H1 (cell line): Measurements from ENCODE around the gene LTB4R. TPM values are rescaled to one million over a fixed set of nuclear protein-coding genes. Genes with fewer than 3 reads are reported as not detected.

Experiments
- CTCF ChIA-PET: fragments of 300-600 bp; sonication (Branson Sonifier 250); formaldehyde crosslinking; loops from one replicate; lab custom pipeline; 2021; ENCODE audit not compliant: partially characterized antibody; lab: Charles Lee
- POLR2A ChIA-PET: fragments of 300-600 bp; sonication (Branson Sonifier 250); formaldehyde crosslinking; loops from one replicate; lab custom pipeline; 2021; ENCODE audit warnings: inconsistent platforms; ENCODE audit not compliant: partially characterized antibody; lab: Charles Lee
- DNase-seq, 2 experiments: peaks; one replicate each; pipeline versions ENCODE4 v3.0.0 to v3.0.0-alpha.2; 2010 to 2022; ENCODE audit warnings: low spot score in 2 of 2, low read depth in 1 of 2, mixed read lengths in 1 of 2
- FAIRE-seq: peaks from 2 replicates; lab custom pipeline; 2011; peaks lifted over from hg19 to GRCh38; lab: Jason Lieb, UNC
- H2AFZ ChIP-seq: 2 replicates; pipeline ENCODE4 v1.8.1; 2012; ENCODE audit warnings: low read length, inconsistent platforms
- H2AK5ac ChIP-seq: 2 replicates; pipeline ENCODE4 v1.6.1; 2013; ENCODE audit warnings: low read depth, low read length
- H2BK120ac ChIP-seq: replicated peaks from 2 replicates; pipeline ENCODE3; 2013; ENCODE audit warnings: low read depth, low read length, inconsistent platforms
- H2BK12ac ChIP-seq: 2 replicates; pipeline ENCODE4 v1.6.1; 2013; ENCODE audit warnings: low read depth, low read length
- H2BK15ac ChIP-seq: 2 replicates; pipeline ENCODE4 v1.6.1; 2013; ENCODE audit warnings: low read length
- H2BK20ac ChIP-seq: 2 replicates; pipeline ENCODE4 v1.6.1; 2013; ENCODE audit warnings: low read length
- H2BK5ac ChIP-seq: 2 replicates; pipeline ENCODE4 v1.6.1; 2013; ENCODE audit warnings: low read depth, low read length
- H3K14ac ChIP-seq: 2 replicates; pipeline ENCODE4 v1.6.1; 2013; ENCODE audit warnings: inconsistent platforms; ENCODE audit not compliant: insufficient read length
- H3K18ac ChIP-seq: 2 replicates; pipeline ENCODE4 v1.6.1; 2013; ENCODE audit warnings: low read length; ENCODE audit errors: extremely low read depth
- H3K23ac ChIP-seq: 2 replicates; pipeline ENCODE4 v1.6.1; 2013; ENCODE audit warnings: inconsistent platforms; ENCODE audit not compliant: insufficient read length
- H3K23me2 ChIP-seq: 2 replicates; pipeline ENCODE4 v1.6.1; 2013; ENCODE audit warnings: low read depth, low read length
- H3K27ac ChIP-seq: 2 replicates; pipeline ENCODE4 v1.6.1; 2011; ENCODE audit warnings: low read depth, low read length, inconsistent platforms
- H3K27me3 ChIP-seq, 4 experiments: replicated peaks in 1 of 4; 1 replicate in 1 of 4; 2 replicates in 3 of 4; pipeline versions ENCODE4 v1.6.1 to v1.8.1; 2011 to 2013; ENCODE audit warnings: low read length in 3 of 4, mild to moderate bottlenecking in 3 of 4, inconsistent platforms in 2 of 4, mixed read lengths in 2 of 4, moderate library complexity in 1 of 4; ENCODE audit not compliant: control insufficient read depth in 3 of 4, insufficient read depth in 3 of 4; ENCODE audit errors: extremely low read depth in 1 of 4
- H3K36me3 ChIP-seq, 4 experiments: 2 replicates each; pipeline versions ENCODE4 v1.6.1 to v1.8.1; 2011 to 2013; ENCODE audit warnings: mild to moderate bottlenecking in 4 of 4, low read length in 3 of 4, moderate library complexity in 2 of 4, control low read depth in 1 of 4, inconsistent platforms in 1 of 4; ENCODE audit not compliant: insufficient read depth in 4 of 4, control insufficient read depth in 2 of 4
- H3K4ac ChIP-seq: replicated peaks from 2 replicates; pipeline ENCODE3; 2013; ENCODE audit warnings: low read length, low read depth, mixed read lengths, inconsistent platforms; ENCODE audit not compliant: insufficient read length
- H3K4me1 ChIP-seq, 4 experiments: replicated peaks in 1 of 4; 1 replicate in 1 of 4; 2 replicates in 3 of 4; pipeline versions ENCODE4 v1.6.1 to v1.8.1; 2011 to 2013; ENCODE audit warnings: low read length in 3 of 4, inconsistent platforms in 2 of 4, mixed read lengths in 1 of 4; ENCODE audit not compliant: insufficient read depth in 4 of 4, control insufficient read depth in 3 of 4
- H3K4me2 ChIP-seq, 2 experiments: 2 replicates each; pipeline versions ENCODE4 v1.6.1 to v1.8.1; 2011 to 2013; ENCODE audit warnings: low read depth in 2 of 2, low read length in 2 of 2, control low read depth in 1 of 2, inconsistent platforms in 1 of 2, mild to moderate bottlenecking in 1 of 2; ENCODE audit not compliant: insufficient read depth in 1 of 2
- H3K4me3 ChIP-seq, 4 experiments: fragments of 200-600, 300-600 bp in 1 of 4; sonication (generic), shearing (Covaris generic), sonication (Bioruptor Twin) in 1 of 4; 2 replicates each; pipeline versions ENCODE4 v1.5.1 to v1.8.1; 2011 to 2016; ENCODE audit warnings: low read length in 4 of 4, low read depth in 3 of 4, control low read depth in 2 of 4, inconsistent platforms in 2 of 4, mild to moderate bottlenecking in 2 of 4, mixed read lengths in 1 of 4, moderate library complexity in 1 of 4; ENCODE audit not compliant: insufficient read depth in 2 of 4; ENCODE audit errors: extremely low read depth in 1 of 4
- H3K56ac ChIP-seq: replicated peaks from 2 replicates; pipeline ENCODE3; 2013; ENCODE audit warnings: low read depth, mild to moderate bottlenecking, mixed read lengths, low read length, inconsistent platforms; ENCODE audit not compliant: insufficient read length
- H3K79me1 ChIP-seq: 2 replicates; pipeline ENCODE4 v1.6.1; 2013; ENCODE audit warnings: low read depth, low read length, control low read depth
- H3K79me2 ChIP-seq, 2 experiments: 2 replicates each; pipeline versions ENCODE4 v1.6.1 to v1.8.1; 2012 to 2013; ENCODE audit warnings: low read length in 2 of 2, mild to moderate bottlenecking in 2 of 2, inconsistent platforms in 1 of 2; ENCODE audit not compliant: insufficient read depth in 2 of 2, control insufficient read depth in 1 of 2
- H3K9ac ChIP-seq, 4 experiments: replicated peaks in 1 of 4; 1 replicate in 1 of 4; 2 replicates in 3 of 4; pipeline versions ENCODE4 v1.6.1 to v1.8.1; 2011 to 2013; ENCODE audit warnings: low read depth in 3 of 4, low read length in 3 of 4, control low read depth in 2 of 4, mild to moderate bottlenecking in 2 of 4, moderate library complexity in 2 of 4, inconsistent platforms in 1 of 4; ENCODE audit errors: extremely low read depth in 1 of 4
- H3K9me3 ChIP-seq, 2 experiments: 2 replicates each; pipeline versions ENCODE4 v1.6.1 to v1.8.1; 2012 to 2013; ENCODE audit warnings: mild to moderate bottlenecking in 2 of 2, moderate library complexity in 2 of 2, control low read depth in 1 of 2, inconsistent platforms in 1 of 2, low read depth in 1 of 2, low read length in 1 of 2, mixed read lengths in 1 of 2; ENCODE audit not compliant: insufficient read depth in 2 of 2
- H4K20me1 ChIP-seq, 2 experiments: replicated peaks in 1 of 2; 2 replicates each; pipeline versions ENCODE3 to v1.8.1; 2011 to 2013; ENCODE audit warnings: inconsistent platforms in 2 of 2, low read length in 2 of 2, mild to moderate bottlenecking in 1 of 2; ENCODE audit not compliant: insufficient read depth in 2 of 2, control insufficient read depth in 1 of 2
- H4K5ac ChIP-seq: 2 replicates; pipeline ENCODE4 v1.6.1; 2013; ENCODE audit warnings: low read length, low read depth, mixed read lengths, inconsistent platforms; ENCODE audit not compliant: insufficient read length
- H4K8ac ChIP-seq: 2 replicates; pipeline ENCODE4 v1.8.0; 2013; ENCODE audit warnings: mild to moderate bottlenecking, moderate library complexity, low read length, inconsistent platforms; ENCODE audit not compliant: insufficient read depth; ENCODE audit errors: extremely low read depth
- H4K91ac ChIP-seq: replicated peaks from 2 replicates; pipeline ENCODE3; 2013; ENCODE audit warnings: low read length, mixed read lengths, inconsistent platforms; ENCODE audit not compliant: insufficient read length
- BCL11A ChIP-seq, 2 experiments: IDR thresholded peaks; one replicate each; pipeline ENCODE4 v1.6.1; 2011; ENCODE audit warnings: low read depth in 2 of 2, low read length in 2 of 2, mild to moderate bottlenecking in 2 of 2
- GABPA ChIP-seq: IDR thresholded peaks from 2 replicates; pipeline ENCODE4 v1.6.1; 2011; ENCODE audit warnings: mild to moderate bottlenecking, low read length, moderate library complexity, borderline replicate concordance; ENCODE audit not compliant: insufficient read depth
- GTF2F1 ChIP-seq: IDR thresholded peaks from 2 replicates; pipeline ENCODE4 v1.6.1; 2012; ENCODE audit warnings: low read depth, low read length, improper control_type of control experiment, borderline replicate concordance
- NANOG ChIP-seq: IDR thresholded peaks from 2 replicates; pipeline ENCODE4 v1.6.1; 2011; ENCODE audit warnings: low read length, low read depth, mild to moderate bottlenecking, inconsistent platforms; ENCODE audit not compliant: insufficient read depth, poor library complexity, severe bottlenecking
- SIN3A ChIP-seq, 2 experiments: IDR thresholded peaks in 1 of 2; conservative IDR thresholded peaks in 1 of 2; 2 replicates each; pipeline ENCODE4 v1.6.1; 2011 to 2012; ENCODE audit warnings: low read length in 2 of 2, improper control_type of control experiment in 1 of 2, low read depth in 1 of 2, mild to moderate bottlenecking in 1 of 2
- SP2 ChIP-seq: IDR thresholded peaks from 2 replicates; pipeline ENCODE4 v1.6.1; 2012; ENCODE audit warnings: mild to moderate bottlenecking, low read length, inconsistent platforms
- TAF1 ChIP-seq: IDR thresholded peaks from 2 replicates; pipeline ENCODE4 v1.6.1; 2011; ENCODE audit warnings: mild to moderate bottlenecking, low read depth, low read length
- TEAD4 ChIP-seq: IDR thresholded peaks from 2 replicates; pipeline ENCODE4 v1.6.1; 2012; ENCODE audit warnings: low read depth, low read length, inconsistent platforms, mixed read lengths
- WGBS, 2 experiments: shearing (Covaris generic) in 1 of 2; methylation state at CpG; one replicate each; pipeline versions ENCODE4 v1.1.6 to v1.1.7; 2013 to 2015; ENCODE audit warnings: low lambda C conversion rate in 2 of 2, mixed read lengths in 2 of 2, inconsistent platforms in 1 of 2, low coverage in 1 of 2, missing lambda C conversion rate in 1 of 2; ENCODE audit not compliant: insufficient replicate concordance in 2 of 2, insufficient coverage in 1 of 2, insufficient read length in 1 of 2; ENCODE audit errors: extremely low coverage in 1 of 2, missing lambda C conversion rate in 1 of 2; 5-methylcytosine and 5-hydroxymethylcytosine counted together
- polyA plus RNA-seq, 7 experiments: library from polyadenylated mRNA; depleted of rRNA in 3 of 7; stranded (reverse) in 5 of 7; unstranded in 2 of 7; fragments of >200 nt in 5 of 7; fragments of 200-250 nt in 2 of 7; gene quantifications; 1 replicate in 5 of 7; 2 replicates in 1 of 7; 4 replicates in 1 of 7; pipeline versions ENCODE4 v1.2.1 to v1.2.3, GENCODE V29; 2011 to 2013; ENCODE audit warnings: missing spikeins in 2 of 7, mixed read lengths in 2 of 7
- total RNA-seq: library from RNA; stranded (reverse); fragmentation: NEBNext Ultra II Directional; extraction: Animal tissue kit (Norgen Biotek cat#: 25700); gene quantifications from 2 replicates; pipeline ENCODE4 v1.2.1, GENCODE V29; 2021
- TF ChIP-seq, protein P1 (sequence below), 3 experiments: IDR thresholded peaks; 1 replicate in 2 of 3; 2 replicates in 1 of 3; pipeline versions ENCODE4 v1.5.1 to v1.6.1; 2011; ENCODE audit warnings: low read length in 3 of 3, mild to moderate bottlenecking in 3 of 3, inconsistent platforms in 2 of 3, low read depth in 1 of 3, moderate library complexity in 1 of 3; ENCODE audit not compliant: insufficient read depth in 1 of 3; ENCODE audit errors: control extremely low read depth in 1 of 3

The LTB4R gene
- total and polyA plus RNA-seq, 2 of the 8 experiments (the other 6 are each of a cell fraction or from before 2014, with no cell fraction given): 4.1 to 6.7 TPM

DNA sequence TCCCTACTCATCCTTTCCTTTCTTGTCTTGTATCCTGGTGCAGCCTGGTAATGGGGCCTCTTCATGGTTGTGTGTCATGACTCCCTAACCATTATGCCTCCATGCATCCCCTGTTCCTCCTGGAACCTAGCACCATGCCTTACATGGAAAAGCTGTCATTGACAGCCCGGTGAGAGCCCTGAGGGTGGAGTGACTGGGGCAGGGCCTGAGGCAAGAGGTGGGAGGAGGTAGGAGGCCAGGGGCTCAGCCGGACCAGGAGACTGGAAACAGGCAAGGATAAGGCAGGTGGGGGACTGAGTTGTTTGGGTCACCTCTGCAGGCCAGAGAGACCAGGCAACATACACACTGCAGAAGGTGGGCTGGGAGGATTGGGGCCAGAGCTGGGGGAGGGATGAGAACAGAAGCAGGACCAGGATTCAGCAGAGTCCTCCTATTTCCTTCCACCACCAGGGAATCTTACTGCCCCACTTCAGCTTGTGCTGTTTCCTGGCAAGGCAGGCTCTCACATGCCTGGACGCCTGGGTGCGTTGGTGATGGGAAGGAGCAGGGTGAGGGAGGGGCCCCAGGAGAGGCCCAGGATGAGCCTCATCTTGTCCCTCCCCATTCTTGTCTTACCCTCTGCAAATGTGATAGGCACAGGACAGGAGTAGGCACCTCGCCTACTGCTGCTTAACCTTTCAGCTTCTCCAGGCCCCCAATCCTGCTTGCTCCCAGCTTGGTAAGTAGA is 1.6 kb upstream of the LTB4R start, which contains the start of gene LTB4R2:
Gene LTB4R2 (plus strand): TSS at position 603 of the 727 bp plus-strand sequence. CDS start 525 bp downstream, outside the sequence.
- H3K9me3 ChIP-seq: no peaks in the 10 kb centered on the region
- no peak within 1 kb of the TSS for H3K4ac ChIP-seq
- no peak within 1 kb of the TSS for H3K56ac ChIP-seq
- FAIRE-seq (no peak), DNase-seq (no peak)
- ChIA-PET CTCF (interaction anchor here (1.1 to 15.8 kb wide), 17 partner anchors 7 to 126 kb away, joined by 4 to 173 read pairs (median 24); partner anchors contain the start of genes ADCY4, CBLN3, DHRS1 and KHNYN), POLR2A (interaction anchor here (1.0 to 5.1 kb wide), 5 partner anchors 9 to 131 kb away, joined by 3 to 35 read pairs (median 6); partner anchors contain the start of genes DHRS1 and NOP9)
- H2AFZ ChIP-seq: no peak within 1 kb of the TSS
- no peak within 1 kb of the TSS for H3K4me3 ChIP-seq
- H3K18ac ChIP-seq: no peak within 1 kb of the TSS
- H3K23ac ChIP-seq: no peak within 1 kb of the TSS
- no peak within 1 kb of the TSS for H3K14ac ChIP-seq
- peaks cover 1% of the 10 kb centered on the region; the same call in 1 of the 2 replicates for H3K23me2 ChIP-seq
- H3K9ac ChIP-seq: no peak within 1 kb of the TSS
- WGBS, 2 experiments: 87% methylated on average over 5 of the region's 5 CpGs; no CpG with 5 or more reads in 1 of the 2 experiments
- no peak within 1 kb of the TSS for H2AK5ac ChIP-seq
- no peak within 1 kb of the TSS for H3K27ac ChIP-seq
- H3K27me3 ChIP-seq: no peaks in the 10 kb centered on the region
- H2BK5ac ChIP-seq: no peak within 1 kb of the TSS
- no peaks in the 10 kb centered on the region for H3K4me1 ChIP-seq
- H2BK12ac ChIP-seq: no peak within 1 kb of the TSS
- no peak within 1 kb of the TSS for H3K4me2 ChIP-seq
- no peak within 1 kb of the TSS for H2BK20ac ChIP-seq
- H4K91ac ChIP-seq: no peak within 1 kb of the TSS
- no peaks in the 10 kb centered on the region for H3K79me1 ChIP-seq
- H3K36me3 ChIP-seq: peaks cover 9 to 21% (median 14%) of the 10 kb centered on the region in 4 experiments; a peak in 5 of 8 replicates
- H4K20me1 ChIP-seq: peaks cover 2 to 8% of the 10 kb centered on the region in 2 experiments
- H3K79me2 ChIP-seq: no peaks in the 10 kb centered on the region
- H4K5ac ChIP-seq: no peak within 1 kb of the TSS
- no peak within 1 kb of the TSS for H4K8ac ChIP-seq
- H2BK15ac ChIP-seq: no peak within 1 kb of the TSS
- H2BK120ac ChIP-seq: no peak within 1 kb of the TSS
- TF ChIP-seq GTF2F1 (no peak), TAF1 (no peak), NANOG (no peak), GABPA (no peak), SIN3A (conservative IDR thresholded peaks at IDR 0.05 in 1 of 2, IDR thresholded peaks at IDR 0.05 in 1 of 2; ENCODE audit: low read depth in 1 of 2, low read length in 2 of 2) (no peak), TEAD4 (no peak), SP2 (no peak), BCL11A (IDR thresholded peaks at IDR 0.05; ENCODE audit: low read depth in 2 of 2, low read length in 2 of 2) (no peak)
- TF ChIP-seq, protein P1, sequence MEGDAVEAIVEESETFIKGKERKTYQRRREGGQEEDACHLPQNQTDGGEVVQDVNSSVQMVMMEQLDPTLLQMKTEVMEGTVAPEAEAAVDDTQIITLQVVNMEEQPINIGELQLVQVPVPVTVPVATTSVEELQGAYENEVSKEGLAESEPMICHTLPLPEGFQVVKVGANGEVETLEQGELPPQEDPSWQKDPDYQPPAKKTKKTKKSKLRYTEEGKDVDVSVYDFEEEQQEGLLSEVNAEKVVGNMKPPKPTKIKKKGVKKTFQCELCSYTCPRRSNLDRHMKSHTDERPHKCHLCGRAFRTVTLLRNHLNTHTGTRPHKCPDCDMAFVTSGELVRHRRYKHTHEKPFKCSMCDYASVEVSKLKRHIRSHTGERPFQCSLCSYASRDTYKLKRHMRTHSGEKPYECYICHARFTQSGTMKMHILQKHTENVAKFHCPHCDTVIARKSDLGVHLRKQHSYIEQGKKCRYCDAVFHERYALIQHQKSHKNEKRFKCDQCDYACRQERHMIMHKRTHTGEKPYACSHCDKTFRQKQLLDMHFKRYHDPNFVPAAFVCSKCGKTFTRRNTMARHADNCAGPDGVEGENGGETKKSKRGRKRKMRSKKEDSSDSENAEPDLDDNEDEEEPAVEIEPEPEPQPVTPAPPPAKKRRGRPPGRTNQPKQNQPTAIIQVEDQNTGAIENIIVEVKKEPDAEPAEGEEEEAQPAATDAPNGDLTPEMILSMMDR (IDR thresholded peaks at IDR 0.05; ENCODE audit: control extremely low read depth in 1 of 3, insufficient read depth in 1 of 3, low read depth in 1 of 3, low read length in 3 of 3): no peak
